Right atrium auricular region (tissue), 2 donors: ENCODE results near the gene TBC1D10A. TPM values are rescaled to one million over a fixed set of nuclear protein-coding genes. Genes with fewer than 3 reads are reported as not detected.
A peak's percentile ranks its signal among the peaks of the same experiment; 100 is the strongest.

ENCODE experiments used
- DNase-seq: peaks from one replicate; pipeline ENCODE4 v3.0.0-alpha.2; 2019; ENCODE audit warnings: low spot score
- H3K27ac ChIP-seq, 2 donors: fragments of 200-600 bp; sonication (generic); 1 replicate in 1 of 2; 2 replicates in 1 of 2; pipeline ENCODE4 v1.5.1; 2016 to 2019
- H3K27me3 ChIP-seq, 2 donors: fragments of 200-600 bp; sonication (generic); one replicate each; pipeline versions ENCODE4 v1.5.1 to v1.6.0; 2017 to 2019
- H3K36me3 ChIP-seq: fragments of 200-600 bp; sonication (generic); one replicate; pipeline ENCODE4 v1.5.1; 2016
- H3K4me1 ChIP-seq, 2 donors: fragments of 200-600 bp; sonication (generic); one replicate each; pipeline versions ENCODE4 v1.5.1 to v1.6.0; 2017 to 2019
- H3K4me3 ChIP-seq, 2 donors: fragments of 200-600 bp; sonication (generic); 1 replicate in 1 of 2; 2 replicates in 1 of 2; pipeline ENCODE4 v1.5.1; 2017 to 2019; ENCODE audit warnings: mild to moderate bottlenecking in 1 of 2, moderate library complexity in 1 of 2
- H3K9me3 ChIP-seq, 2 donors: fragments of 200-600 bp; sonication (generic); one replicate each; pipeline ENCODE4 v1.5.1; 2019
- total RNA-seq, 2 donors: library from RNA; depleted of rRNA; stranded (reverse); fragments of >200 nt; gene quantifications; one replicate each; pipeline ENCODE4 v1.1.0, GENCODE V29; 2016
- TF ChIP-seq, protein P1 (sequence below), 2 donors: fragments of 200-600 bp; sonication (generic); IDR thresholded peaks; one replicate each; pipeline ENCODE4 v1.5.1; 2019; ENCODE audit warnings: antibody characterized with exemption in 2 of 2

TBC1D10A gene
- total RNA-seq, 2 donors from 2014 or later = 5.9 to 9.3 TPM

DNA sequence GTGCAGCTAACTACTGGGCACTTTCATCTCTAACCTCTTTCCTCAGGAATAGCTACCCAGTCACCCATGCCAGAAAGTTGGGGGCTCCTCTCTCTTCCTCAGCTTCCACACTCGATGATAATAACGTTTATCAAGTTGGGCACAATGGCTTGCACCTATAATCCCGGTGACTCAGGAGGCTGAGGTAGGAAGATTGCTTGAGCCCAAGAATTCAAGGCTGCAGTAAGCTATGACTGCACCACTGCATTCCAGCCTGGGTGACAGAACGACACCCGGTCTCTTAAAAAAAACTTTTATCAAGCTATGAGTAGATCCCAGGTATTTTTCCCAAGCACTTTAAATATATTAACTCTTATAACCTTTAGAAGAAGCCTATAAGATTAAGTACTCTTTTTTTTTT is 27.9 kb upstream of the TBC1D10A start:
- H3K27ac ChIP-seq = no peak overlapping the region
- peak overlapping the region in 1 of 2 donors; percentile 90 for H3K4me3 ChIP-seq
- no peaks in the 10 kb centered on the region for H3K27me3 ChIP-seq
- H3K36me3 ChIP-seq = peaks cover 34% of the 10 kb centered on the region
- no peaks in the 10 kb centered on the region for H3K9me3 ChIP-seq
- TF ChIP-seq, protein P1, sequence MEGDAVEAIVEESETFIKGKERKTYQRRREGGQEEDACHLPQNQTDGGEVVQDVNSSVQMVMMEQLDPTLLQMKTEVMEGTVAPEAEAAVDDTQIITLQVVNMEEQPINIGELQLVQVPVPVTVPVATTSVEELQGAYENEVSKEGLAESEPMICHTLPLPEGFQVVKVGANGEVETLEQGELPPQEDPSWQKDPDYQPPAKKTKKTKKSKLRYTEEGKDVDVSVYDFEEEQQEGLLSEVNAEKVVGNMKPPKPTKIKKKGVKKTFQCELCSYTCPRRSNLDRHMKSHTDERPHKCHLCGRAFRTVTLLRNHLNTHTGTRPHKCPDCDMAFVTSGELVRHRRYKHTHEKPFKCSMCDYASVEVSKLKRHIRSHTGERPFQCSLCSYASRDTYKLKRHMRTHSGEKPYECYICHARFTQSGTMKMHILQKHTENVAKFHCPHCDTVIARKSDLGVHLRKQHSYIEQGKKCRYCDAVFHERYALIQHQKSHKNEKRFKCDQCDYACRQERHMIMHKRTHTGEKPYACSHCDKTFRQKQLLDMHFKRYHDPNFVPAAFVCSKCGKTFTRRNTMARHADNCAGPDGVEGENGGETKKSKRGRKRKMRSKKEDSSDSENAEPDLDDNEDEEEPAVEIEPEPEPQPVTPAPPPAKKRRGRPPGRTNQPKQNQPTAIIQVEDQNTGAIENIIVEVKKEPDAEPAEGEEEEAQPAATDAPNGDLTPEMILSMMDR (IDR thresholded peaks at IDR 0.05) = no peak
- no peak for DNase-seq
- peaks cover 0 to 28% of the 10 kb centered on the region in 2 donors for H3K4me1 ChIP-seq

DNA sequence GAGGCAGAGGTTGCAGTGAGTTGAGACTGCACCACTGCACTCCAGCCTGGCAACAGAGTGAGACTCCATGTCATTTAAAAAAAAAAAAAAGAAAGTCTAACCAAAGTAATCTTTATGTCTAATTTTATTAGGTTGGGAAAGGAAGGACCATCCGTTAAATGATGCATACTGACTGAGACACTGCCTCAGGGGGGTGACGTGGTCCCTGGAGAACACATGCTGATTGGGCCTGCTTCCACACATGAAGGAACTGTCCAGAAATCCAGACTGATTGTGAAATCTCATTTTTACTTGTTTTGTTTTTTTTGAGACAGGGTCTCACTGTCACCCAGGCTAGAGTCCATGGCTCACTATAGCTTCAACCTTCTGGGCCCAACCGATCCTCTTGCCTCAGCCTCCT is 24.5 kb upstream of the TBC1D10A start:
- peaks cover 0 to 28% of the 10 kb centered on the region in 2 donors for H3K4me1 ChIP-seq
- no peaks in the 10 kb centered on the region for H3K27me3 ChIP-seq
- no peak overlapping the region for H3K27ac ChIP-seq
- H3K4me3 ChIP-seq = no peak overlapping the region
- no peak for DNase-seq
- TF ChIP-seq, protein P1 (IDR thresholded peaks at IDR 0.05) = no peak
- H3K9me3 ChIP-seq = no peaks in the 10 kb centered on the region
- H3K36me3 ChIP-seq = peaks cover 59% of the 10 kb centered on the region

DNA sequence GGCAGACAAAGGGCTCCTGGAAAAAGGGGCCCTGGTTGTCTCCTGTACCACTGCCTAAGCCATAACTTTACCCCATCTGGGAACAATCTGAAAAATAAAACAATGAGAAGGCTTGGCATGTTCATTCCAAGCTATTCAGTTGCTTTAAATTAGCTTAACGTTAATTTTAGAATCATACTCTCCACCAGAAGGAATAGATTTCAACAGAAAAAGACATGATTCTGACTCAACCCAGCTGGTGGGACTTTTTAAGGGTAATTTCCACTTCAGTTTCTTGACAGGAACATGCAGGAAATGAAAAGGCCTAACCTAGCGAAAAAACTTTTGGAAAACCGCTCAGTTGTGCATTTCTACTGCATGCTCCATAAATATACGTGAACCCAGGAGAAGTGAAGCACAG is 22.1 kb upstream of the TBC1D10A start:
- H3K27ac ChIP-seq = no peak overlapping the region
- no peaks in the 10 kb centered on the region for H3K9me3 ChIP-seq
- H3K4me1 ChIP-seq = peaks cover 0 to 4% of the 10 kb centered on the region in 2 donors
- H3K27me3 ChIP-seq = no peaks in the 10 kb centered on the region
- no peak for DNase-seq
- no peak overlapping the region for H3K4me3 ChIP-seq
- TF ChIP-seq, protein P1 (IDR thresholded peaks at IDR 0.05) = no peak
- H3K36me3 ChIP-seq = peaks cover 83% of the 10 kb centered on the region

DNA sequence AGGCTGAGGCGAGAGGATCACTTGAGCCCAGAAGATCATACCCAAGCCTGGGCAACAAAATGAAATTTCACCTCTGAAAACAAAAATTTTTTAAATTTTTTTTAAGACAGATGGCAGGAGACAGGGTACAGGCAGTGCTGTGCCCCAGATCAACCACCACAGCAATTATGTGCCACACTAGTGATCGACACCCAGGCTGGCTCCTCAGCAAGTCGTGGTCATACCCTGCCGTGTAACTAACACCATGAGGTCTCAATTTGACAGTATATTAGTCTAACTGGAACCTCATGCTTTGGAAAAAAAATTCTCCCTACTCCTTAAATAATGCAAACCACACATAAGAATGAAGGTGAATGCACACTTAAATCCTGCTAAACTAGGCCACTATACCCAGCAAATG is 21.7 kb upstream of the TBC1D10A start:
- no peaks in the 10 kb centered on the region for H3K4me1 ChIP-seq

DNA sequence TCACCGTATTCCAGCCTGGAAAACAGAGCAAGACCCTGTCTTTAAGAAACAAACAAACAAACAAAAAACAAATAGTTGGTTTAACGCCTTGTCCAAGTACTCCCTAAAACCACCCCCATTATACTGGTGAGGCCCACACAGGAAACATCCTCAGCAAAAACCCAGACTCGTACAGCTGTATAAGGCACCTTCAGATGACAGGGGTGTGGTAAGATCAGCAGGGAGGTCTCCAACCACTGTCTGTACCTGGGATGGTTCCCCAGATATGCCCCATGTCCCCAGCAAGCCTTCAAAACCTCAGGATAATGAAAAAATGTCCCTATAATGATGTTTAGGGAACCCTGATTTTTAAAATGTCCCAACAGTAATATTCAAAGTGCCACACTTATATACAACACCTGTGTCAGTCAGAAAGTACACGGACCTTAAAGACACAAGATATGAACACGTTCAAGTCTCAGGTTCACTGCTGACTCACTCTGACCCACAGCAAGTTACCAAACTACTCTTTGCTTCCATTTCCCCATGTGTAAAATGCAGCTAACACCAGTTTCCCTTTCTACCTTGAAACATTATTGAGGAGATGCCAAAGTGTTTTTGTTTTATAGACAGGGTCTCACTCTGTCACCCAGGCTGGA is 20.6 kb upstream of the TBC1D10A start:
- DNase-seq = no peak
- H3K4me3 ChIP-seq = no peak overlapping the region
- H3K9me3 ChIP-seq = no peaks in the 10 kb centered on the region
- H3K27me3 ChIP-seq = no peaks in the 10 kb centered on the region
- H3K36me3 ChIP-seq = peaks cover 90% of the 10 kb centered on the region
- H3K4me1 ChIP-seq = peaks cover 0 to 4% of the 10 kb centered on the region in 2 donors
- TF ChIP-seq, protein P1 (IDR thresholded peaks at IDR 0.05) = no peak
- H3K27ac ChIP-seq = no peak overlapping the region

More for the DNA sequence above, 21.7 kb upstream of the TBC1D10A start:
- Histone ChIP-seq H3K27ac (no peak overlapping the region), H3K27me3 (no peaks in the 10 kb centered on the region), H3K36me3 (peaks cover 87% of the 10 kb centered on the region), H3K4me3 (no peak overlapping the region), H3K9me3 (no peaks in the 10 kb centered on the region)
- TF ChIP-seq, protein P1 (IDR thresholded peaks at IDR 0.05) = no peak
- no peak for DNase-seq
